A549 (cell line): ENCODE measurements around the gene ALG14.

Experiments
- EHMT2 ChIP-seq: fragments of 200-600 bp; sonication (generic); IDR thresholded peaks from 2 replicates; pipeline ENCODE4 v1.6.1; 2016; ENCODE audit warnings: antibody characterized with exemption, low read depth, mild to moderate bottlenecking, moderate library complexity
- TF ChIP-seq, protein P1 (sequence below): fragments of >200 bp; sonication (Bioruptor Twin); formaldehyde crosslinking; IDR thresholded peaks from 3 replicates; pipeline ENCODE4 v1.5.1; 2016

DNA sequence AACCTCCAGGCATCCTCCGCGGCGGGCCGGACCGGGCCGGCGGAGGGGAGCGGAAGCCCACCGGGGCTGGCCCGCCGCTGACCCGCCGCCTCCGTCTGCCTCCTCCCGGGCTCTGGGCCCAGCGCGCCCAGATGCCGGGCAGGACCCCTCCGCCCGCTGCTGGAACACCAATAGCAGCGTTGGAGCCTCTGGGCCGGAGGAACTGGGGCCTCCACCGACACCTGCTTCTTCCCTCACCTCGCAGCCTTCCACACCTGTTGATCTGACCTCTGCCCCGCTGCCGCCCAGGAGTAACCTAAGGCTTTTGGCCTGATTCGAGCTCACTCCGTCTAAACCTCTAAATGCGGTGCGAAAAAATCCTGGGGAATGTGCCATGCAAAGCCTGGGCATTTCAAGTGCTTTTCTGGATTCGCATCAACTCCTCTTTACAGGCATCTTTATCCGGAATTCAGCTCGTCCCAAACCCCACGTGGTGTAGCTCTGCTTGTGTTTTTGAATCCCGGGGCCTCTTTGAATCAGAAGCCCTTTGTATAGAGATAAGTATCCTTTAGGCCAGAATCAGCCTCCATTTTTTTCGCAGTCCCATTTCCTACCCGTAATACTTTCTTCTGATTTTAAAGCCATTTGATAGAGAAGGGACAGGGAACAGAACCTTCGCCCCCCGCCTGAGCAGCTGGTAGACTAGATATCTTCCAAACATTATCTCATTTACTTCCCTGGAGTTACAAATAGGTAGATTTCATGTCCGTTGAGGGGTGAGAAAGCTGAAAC lies 145.2 kb downstream of the ALG14 start:
- TF ChIP-seq, protein P1, sequence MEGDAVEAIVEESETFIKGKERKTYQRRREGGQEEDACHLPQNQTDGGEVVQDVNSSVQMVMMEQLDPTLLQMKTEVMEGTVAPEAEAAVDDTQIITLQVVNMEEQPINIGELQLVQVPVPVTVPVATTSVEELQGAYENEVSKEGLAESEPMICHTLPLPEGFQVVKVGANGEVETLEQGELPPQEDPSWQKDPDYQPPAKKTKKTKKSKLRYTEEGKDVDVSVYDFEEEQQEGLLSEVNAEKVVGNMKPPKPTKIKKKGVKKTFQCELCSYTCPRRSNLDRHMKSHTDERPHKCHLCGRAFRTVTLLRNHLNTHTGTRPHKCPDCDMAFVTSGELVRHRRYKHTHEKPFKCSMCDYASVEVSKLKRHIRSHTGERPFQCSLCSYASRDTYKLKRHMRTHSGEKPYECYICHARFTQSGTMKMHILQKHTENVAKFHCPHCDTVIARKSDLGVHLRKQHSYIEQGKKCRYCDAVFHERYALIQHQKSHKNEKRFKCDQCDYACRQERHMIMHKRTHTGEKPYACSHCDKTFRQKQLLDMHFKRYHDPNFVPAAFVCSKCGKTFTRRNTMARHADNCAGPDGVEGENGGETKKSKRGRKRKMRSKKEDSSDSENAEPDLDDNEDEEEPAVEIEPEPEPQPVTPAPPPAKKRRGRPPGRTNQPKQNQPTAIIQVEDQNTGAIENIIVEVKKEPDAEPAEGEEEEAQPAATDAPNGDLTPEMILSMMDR, result no peak
- no peak for TF ChIP-seq EHMT2
